LNCaP clone FGC (cell line): ENCODE measurements around the gene SLC36A4.

Experiments used
- DNase-seq: peaks from one replicate; pipeline ENCODE4 v3.0.0-alpha.2; 2011; ENCODE audit warnings: low read depth
- H3K4me3 ChIP-seq: 2 replicates; pipeline ENCODE4 v1.5.1; 2011; ENCODE audit warnings: mild to moderate bottlenecking, low read depth, low read length, control low read depth
- TF ChIP-seq, protein P1 (sequence below): IDR thresholded peaks from 2 replicates; pipeline ENCODE4 v1.5.1; 2012; ENCODE audit warnings: mild to moderate bottlenecking; ENCODE audit not compliant: control insufficient read depth, insufficient read depth; ENCODE audit errors: extremely low read depth

Gene SLC36A4

DNA sequence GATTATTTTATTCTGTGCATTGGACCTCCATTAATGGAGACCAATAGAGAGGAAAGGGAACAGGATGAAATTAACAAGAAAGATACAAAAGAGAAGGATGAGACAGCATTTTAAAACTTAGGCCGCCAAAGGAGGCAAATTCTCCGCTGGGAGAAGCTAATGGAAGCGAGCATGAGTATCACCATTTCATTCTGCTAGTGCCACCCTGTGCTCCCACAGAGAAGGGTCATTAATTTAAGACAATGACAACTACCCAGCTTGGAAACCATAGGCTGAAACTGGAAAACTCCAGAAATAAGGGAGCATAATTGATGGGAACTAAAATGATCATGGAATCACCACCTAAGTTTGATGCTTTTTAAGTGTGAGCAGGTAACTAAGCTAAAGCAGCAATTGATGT, 69.2 kb downstream of the SLC36A4 start:
- TF ChIP-seq, protein P1, sequence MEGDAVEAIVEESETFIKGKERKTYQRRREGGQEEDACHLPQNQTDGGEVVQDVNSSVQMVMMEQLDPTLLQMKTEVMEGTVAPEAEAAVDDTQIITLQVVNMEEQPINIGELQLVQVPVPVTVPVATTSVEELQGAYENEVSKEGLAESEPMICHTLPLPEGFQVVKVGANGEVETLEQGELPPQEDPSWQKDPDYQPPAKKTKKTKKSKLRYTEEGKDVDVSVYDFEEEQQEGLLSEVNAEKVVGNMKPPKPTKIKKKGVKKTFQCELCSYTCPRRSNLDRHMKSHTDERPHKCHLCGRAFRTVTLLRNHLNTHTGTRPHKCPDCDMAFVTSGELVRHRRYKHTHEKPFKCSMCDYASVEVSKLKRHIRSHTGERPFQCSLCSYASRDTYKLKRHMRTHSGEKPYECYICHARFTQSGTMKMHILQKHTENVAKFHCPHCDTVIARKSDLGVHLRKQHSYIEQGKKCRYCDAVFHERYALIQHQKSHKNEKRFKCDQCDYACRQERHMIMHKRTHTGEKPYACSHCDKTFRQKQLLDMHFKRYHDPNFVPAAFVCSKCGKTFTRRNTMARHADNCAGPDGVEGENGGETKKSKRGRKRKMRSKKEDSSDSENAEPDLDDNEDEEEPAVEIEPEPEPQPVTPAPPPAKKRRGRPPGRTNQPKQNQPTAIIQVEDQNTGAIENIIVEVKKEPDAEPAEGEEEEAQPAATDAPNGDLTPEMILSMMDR, result no peak
- H3K4me3 ChIP-seq, result no peak overlapping the region
- no peak for DNase-seq

DNA sequence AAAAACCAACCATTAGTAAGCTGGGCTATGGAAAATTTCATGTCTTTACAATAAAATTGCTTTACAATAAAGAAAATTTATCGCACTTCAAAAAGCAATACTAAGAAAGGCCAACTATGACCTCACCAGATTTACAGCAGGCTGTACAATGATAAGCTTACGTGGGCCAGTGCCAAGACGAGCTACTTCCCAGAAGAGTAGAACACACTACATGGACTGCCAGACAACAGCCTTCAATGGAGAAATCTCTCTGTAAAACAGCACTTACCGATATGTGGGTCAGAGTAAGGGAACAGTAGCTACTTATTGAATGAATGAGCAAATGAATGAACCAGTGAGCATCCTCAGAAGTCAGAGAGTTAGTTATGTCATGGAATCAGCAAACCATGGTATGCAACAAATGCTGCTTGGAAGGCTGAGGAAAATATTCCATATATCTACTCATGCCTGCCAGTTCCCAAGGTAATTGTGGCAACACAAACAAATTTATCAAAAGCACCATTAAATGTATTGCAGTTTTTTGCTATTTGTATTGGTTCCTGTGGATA, 74.4 kb downstream of the SLC36A4 start:
- TF ChIP-seq, protein P1, result no peak
- peak; percentile 47 for DNase-seq
- no peak overlapping the region for H3K4me3 ChIP-seq

DNA sequence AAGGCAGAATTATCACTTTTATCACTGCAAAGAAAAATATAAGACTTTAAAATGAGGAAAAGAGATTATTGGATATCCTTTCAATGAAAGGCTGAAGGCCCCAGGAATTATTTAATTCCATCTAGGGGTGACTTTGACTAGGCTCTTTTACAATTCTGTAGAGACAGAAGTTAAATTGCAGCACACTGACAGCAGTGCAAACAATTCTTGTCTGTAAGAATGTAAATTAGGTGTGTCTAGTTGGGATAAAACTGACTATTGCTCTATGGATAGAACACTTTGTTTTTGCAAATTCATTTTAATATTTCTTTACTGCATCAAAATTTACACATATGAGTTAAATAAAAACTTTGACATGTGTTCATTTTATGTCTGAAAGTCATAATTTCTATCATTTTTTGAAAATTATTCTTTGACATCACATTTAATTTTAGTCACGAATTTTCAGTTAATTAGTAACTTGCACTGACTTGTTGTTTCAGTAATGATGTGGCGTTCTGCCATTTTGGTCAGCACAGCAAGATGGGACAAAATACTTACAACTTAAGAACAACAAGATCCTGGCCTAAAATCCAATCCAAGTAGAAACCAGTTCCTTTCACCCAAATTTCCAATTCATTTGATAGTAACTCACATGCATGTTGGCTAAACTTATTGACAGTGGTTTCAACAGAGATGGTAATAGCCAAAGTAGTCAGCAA, 75.1 kb downstream of the SLC36A4 start:
- no peak overlapping the region for H3K4me3 ChIP-seq
- no peak for DNase-seq
- TF ChIP-seq, protein P1, result no peak

DNA sequence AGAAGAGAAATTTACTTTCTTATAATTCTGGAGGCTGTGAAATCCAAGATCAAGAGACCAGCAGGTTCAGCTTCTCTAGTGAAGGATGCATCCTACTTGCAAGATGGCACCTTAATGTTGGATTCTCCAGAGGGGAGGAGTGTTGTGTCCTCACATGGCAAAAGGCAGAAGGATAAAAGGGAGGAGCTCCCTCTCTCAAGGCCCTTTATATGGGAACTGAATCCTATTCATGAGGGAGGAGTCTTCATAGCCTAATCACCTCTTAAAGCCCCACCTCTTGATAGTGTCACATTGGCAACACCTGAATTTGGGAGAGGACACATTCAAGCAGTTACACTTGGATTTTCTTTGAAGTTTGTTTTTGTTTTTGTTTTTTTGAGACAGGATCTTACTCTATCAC, 79.5 kb downstream of the SLC36A4 start:
- DNase-seq, result no peak
- no peak overlapping the region for H3K4me3 ChIP-seq
- TF ChIP-seq, protein P1, result no peak

DNA sequence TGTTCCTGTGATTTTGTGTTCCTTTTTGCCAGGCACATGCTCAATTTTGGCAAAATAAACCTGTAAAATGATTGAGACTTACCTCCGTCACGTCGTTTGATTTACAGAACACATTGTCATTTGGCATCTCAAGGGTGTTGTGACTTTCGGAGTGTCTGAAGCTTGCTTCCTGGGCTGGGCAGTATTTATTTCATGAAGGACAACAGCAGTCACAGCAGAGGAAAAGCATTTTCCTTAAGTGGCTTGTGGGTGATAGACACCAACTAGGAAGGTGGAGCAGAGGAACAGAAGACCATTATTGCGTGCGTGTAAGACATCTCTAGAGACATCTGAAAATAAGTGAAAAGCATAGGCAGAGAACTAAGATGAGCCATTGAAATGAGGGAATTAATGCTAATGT, 80.2 kb downstream of the SLC36A4 start:
- DNase-seq, result no peak
- H3K4me3 ChIP-seq, result no peak overlapping the region

DNA sequence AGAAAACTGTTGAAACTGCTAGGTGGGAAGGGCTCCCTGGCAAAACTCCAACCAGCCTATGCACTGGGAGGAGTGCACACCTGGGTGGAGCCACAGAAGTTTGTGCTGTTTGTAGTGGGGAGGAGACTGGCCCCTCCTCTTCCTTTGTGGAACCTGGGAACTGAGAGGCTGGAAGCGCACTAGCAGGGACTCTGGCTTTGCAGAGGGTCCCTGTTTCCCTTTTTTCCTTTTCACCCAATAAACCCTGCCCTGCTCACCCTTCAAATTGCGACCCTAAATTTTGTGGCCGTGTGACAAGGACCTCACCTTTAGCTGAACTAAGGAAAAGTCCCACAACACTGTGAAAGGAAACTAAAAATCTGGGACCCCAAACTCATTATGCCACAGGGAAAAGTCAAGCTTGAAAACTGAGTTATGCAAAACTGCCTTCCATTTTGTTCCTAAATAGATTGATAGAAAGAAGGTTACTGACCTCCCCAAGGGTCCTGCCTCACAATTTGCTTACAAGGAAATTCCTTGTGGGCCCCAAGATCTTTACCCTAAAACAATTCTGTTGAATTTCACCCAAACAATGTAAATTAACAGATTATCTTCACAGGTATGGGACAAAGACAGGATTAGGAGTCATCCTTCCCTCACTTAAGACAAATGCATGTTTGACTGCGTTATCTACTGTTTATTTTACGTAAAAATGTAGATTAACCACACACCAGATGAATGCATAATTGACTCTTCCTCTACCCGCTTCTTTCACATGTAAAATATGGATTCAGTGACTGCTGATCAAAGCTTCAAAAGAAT, 81.0 kb downstream of the SLC36A4 start:
- DNase-seq, result no peak
- no peak overlapping the region for H3K4me3 ChIP-seq
- TF ChIP-seq, protein P1, result no peak

More for the DNA sequence above, 80.2 kb downstream of the SLC36A4 start:
- TF ChIP-seq, protein P1, result no peak

DNA sequence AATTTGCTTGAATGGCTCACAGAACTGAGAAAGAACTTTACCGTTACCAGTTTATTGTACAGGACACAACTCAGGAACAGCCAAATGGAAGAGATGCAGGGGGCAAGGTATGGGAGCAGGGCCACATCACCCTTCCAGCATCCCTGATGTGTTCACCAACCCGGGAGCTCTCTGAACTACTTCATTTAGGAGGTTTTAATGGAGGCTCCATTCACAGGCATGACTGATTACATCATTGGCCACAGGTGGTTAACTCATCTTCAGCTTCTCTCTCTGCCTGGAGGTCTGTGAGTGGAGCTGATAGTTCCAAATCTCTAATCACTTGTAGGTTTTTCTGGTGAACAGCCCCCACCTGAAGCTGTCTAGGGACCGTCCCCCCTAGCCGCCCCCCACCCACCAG, 83.5 kb downstream of the SLC36A4 start:
- TF ChIP-seq, protein P1, result no peak

More for the DNA sequence above, 83.5 kb downstream of the SLC36A4 start:
- no peak overlapping the region for H3K4me3 ChIP-seq
- no peak for DNase-seq
